Measurements from ENCODE around the gene RABGAP1L. TPM values are rescaled to one million over a fixed set of nuclear protein-coding genes. Genes with fewer than 3 reads are reported as not detected.
"Not testable (repeated sequence)": the region's sequence is repeated elsewhere in the genome, so short reads cannot be mapped to it uniquely, and the experiment has no call there.

Gene RABGAP1L
- total RNA-seq, 1 experiment from 2014 or later: 14.2 TPM

DNA sequence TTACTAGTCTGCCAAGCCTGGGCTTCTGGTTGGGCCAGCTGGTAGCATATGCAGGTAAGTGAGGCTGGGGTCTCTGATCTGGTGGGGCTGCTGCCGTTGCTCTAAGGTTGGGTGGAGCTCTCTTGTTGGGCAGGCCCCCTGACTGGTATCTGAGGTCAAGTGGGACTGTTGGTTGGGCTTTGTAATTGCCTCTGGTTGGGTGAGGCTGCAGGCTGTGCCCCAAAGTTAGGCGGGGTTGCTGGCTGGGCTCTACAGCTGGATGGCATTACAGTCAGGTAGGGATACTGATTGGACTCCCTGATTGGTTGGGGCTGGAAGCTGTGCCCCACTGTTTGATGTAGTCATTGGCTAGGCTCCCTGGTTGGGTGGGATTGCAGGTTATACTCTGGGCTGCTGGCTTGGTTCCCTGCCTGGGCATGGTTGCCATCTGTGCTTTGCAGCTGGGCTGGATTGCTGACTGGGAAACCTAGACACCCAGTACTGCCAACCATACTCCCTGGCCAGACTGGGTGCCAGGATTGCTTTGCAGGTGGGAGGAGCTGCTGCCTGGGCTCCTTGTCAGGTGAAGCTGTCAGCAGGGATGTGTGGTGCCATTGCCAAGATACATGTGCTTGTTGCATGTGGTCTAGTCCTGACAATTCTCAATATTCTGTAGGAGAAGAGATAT, 130.5 kb downstream of the RABGAP1L start:
- no peak for DNase-seq (ENCODE audit: low read depth)

DNA sequence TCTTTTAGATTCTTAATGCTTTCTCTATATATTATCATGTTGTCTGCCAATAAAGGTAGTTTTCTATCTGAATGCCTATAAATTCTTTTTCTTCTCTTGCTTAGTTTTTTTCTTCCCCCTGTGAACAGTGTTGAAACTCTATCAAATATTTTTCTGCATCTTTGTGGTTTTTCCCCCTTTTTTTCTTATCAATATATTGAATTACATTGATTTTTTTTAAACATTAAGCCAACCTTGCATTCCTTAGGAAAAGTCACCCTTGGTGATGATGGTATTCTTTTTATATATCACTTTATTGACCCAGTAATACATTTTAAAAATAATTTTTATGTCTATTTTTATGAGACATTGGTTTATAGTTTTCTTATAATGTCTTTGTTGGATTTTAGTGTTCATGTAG, 131.7 kb downstream of the RABGAP1L start:
- no peak for DNase-seq (ENCODE audit: low read depth)

GRCh38 chr1:174296309-174296708, 137.0 kb downstream of the RABGAP1L start:
- no peak for DNase-seq (ENCODE audit: low read depth)

DNA sequence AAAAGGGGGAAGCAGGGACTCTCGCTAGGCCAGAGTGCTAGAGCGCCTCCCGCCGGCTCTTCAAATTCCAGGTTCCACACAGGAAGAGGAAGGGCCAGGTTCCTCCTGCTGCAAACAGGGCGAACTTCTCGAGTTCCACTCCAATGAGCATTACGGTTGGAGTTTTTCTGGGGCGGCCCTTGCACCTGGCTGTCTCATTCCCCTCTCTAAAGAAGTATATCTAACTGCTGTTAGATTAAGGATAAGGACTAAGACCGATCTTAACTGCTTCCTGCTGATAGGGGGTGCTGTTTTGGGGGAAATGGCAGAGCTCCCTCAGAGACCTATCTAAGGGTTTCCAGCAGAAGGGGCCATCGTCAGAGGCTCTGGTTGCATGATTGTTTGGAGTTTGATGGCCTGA, 138.0 kb downstream of the RABGAP1L start:
- DNase-seq (ENCODE audit: low read depth): no peak

GRCh38 chr1:174301295-174302077, 142.2 kb downstream of the RABGAP1L start:
- DNase-seq (ENCODE audit: low read depth): no peak

DNA sequence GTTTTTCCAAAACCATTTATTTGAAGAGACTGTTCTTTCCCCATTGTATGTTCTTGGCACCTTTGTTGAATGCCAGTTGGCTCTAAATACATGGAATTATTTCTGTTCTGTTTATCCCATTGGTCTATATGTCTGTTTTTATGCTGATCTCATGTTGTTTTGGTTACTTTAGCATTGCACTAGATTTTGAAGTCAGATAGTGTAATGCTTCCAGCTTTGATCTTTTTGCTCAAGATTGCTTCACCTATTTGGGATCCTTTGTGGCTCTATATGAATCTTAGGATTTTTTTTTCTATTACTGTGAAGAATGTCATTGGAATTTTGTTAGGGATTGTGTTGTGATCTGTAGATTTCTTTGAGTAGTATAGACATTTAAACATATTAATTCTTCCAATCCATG, 149.3 kb downstream of the RABGAP1L start:
- DNase-seq (ENCODE audit: low read depth): no peak

DNA sequence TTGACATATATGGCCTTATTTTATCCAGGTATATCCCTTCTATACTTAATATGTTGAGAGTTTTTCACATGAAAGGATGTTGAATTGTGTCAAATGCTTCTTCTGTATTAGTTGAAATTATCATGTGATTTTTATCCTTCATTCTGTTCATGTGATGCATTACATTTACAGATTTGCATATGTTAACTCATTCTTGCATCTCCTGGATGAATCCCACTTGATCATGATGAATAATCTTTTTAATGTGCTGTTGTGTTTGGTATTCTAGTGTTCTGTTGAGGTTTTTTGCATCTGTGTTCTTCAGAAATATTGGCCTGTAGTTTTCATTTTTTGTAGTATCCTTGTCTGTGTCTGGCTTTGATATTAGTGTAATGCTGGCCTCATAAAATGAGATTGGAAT, 150.2 kb downstream of the RABGAP1L start:
- DNase-seq (ENCODE audit: low read depth): no peak

DNA sequence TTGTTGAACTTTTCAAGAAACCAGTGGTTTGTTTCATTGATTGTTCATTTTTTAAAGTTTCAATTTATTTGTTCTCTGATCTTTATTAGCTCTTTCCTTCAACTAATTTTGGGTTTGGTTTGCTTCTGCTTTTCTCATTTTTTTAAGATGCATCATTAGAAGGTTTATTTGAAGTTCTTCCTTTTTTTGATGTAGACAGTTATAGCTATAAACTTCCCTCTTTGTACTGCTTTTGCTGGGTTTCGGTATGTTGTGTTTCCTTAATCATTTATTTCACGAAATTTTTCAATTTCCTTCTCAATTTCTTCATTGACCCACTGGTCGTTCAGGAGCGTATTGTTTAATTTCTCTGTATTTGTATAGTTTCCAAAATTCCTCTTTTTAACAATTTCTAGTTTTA, 155.1 kb downstream of the RABGAP1L start:
- DNase-seq (ENCODE audit: low read depth): no peak

GRCh38 chr1:174315239-174315638, 155.9 kb downstream of the RABGAP1L start:
- no peak for DNase-seq (ENCODE audit: low read depth)

DNA sequence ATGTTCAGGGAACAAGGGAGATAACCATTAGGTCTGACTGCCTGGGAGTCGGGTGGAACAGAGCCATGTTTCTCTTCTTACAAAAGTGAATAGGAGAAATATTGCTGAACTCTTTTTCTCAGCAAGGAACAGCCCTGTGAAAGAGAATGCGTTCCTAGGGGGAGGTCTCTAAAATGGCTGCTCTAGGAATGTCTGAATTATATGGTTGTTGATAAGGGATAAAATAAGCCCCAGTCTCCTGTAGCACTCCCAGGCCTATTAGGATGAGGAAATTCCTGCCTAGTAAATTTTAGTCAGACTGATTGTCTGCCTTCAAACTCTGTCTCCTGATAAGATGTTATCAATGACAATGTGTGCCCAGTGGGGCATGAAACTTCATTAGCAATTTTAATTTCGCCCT, 161.6 kb downstream of the RABGAP1L start:
- DNase-seq (ENCODE audit: low read depth): not testable (repeated sequence)

DNA sequence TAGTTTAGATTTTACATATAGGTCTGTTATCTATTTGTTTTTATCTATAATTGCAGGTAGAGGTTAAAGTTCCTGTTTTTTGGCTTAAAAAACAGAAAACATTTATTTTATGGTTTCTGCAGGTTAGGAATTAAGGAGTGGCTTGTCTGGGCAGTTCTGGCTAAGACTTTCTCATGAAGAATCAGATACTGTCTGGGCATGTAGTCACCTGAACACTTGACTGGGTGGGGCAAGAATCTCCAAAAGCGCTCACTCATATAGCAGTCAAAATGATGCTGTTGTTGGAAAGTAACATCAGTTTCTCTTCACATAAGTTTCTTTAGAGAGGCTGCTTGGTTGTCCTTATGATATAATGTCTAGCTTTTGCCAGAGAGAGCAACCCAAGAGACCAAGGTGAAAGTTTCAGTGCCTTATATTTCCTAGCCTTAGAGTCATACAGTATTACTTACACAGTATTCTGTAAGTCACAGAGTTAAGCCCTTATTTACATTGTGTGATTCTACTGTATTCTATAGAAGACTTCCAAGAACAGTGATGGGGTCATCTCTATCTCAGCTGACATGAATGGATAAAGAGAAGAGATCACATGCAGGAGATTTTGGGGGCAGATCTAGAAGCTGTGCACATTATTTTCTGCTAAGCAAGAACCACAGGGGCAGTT, 163.0 kb downstream of the RABGAP1L start:
- DNase-seq (ENCODE audit: low read depth): no peak

GRCh38 chr1:174324493-174324892, 165.2 kb downstream of the RABGAP1L start:
- DNase-seq (ENCODE audit: low read depth): no peak

- DNase-seq (ENCODE audit: low read depth): no peak
Measured at GRCh38 chr1:174324939-174325338, 165.6 kb downstream of the RABGAP1L start.

GRCh38 chr1:174326278-174326677, 167.0 kb downstream of the RABGAP1L start:
- DNase-seq (ENCODE audit: low read depth): no peak

GRCh38 chr1:174333437-174333836, 174.1 kb downstream of the RABGAP1L start:
- DNase-seq (ENCODE audit: low read depth): no peak

- no peak for DNase-seq (ENCODE audit: low read depth)
Measured at GRCh38 chr1:174337000-174337681, 177.8 kb downstream of the RABGAP1L start.

DNA sequence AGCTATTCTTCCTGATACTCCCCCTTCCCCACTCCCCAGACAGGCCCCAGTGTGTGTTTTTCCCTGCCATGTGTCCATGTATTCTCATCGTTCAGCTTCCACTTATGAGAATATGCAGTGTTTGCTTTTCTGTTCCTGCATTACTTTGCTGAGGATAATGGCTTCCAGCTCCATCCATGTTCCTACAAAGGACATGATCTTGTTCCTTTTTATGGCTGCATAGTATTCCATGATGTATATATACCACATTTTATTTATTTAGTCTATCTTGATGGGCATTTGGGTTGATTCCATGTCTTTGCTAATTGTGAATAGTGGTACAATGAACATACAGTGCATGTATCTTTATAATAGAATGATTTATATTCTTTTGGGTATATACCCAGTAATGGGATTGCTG, 181.1 kb downstream of the RABGAP1L start:
- not testable (repeated sequence) for DNase-seq (ENCODE audit: low read depth)

GRCh38 chr1:174344162-174344561, 184.8 kb downstream of the RABGAP1L start:
- DNase-seq (ENCODE audit: low read depth): no peak

- no peak for DNase-seq (ENCODE audit: low read depth)
Measured at GRCh38 chr1:174352117-174352516, 192.8 kb downstream of the RABGAP1L start.

GRCh38 chr1:174352883-174353608, 193.7 kb downstream of the RABGAP1L start:
- DNase-seq (ENCODE audit: low read depth): no peak

DNA sequence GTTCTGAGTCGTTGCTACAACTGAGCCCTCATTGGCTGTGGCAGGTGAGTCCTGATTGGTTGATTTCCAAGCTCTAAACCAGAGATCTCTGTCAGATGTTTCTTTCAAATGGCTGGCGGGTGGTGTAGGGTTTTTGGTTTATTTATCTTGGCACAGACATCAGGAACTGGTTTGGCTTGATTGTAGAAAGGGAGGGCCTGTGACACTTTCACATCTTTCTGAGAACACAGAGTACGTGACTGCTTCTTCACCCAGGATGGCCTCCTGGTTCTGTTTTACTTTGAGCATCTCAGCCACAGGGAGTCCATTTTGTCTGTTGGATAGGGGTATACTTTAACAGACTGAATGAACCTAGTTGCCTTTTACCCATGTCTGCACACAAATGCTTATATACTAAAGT, 199.0 kb downstream of the RABGAP1L start:
- DNase-seq (ENCODE audit: low read depth): peak; percentile 6
